NCI-H1105 (cell line): ENCODE results near the gene BST1.

Experiments
- DNase-seq: peaks from one replicate; lab custom pipeline; 2025; lab: John Stamatoyannopoulos, UW

Gene BST1

DNA sequence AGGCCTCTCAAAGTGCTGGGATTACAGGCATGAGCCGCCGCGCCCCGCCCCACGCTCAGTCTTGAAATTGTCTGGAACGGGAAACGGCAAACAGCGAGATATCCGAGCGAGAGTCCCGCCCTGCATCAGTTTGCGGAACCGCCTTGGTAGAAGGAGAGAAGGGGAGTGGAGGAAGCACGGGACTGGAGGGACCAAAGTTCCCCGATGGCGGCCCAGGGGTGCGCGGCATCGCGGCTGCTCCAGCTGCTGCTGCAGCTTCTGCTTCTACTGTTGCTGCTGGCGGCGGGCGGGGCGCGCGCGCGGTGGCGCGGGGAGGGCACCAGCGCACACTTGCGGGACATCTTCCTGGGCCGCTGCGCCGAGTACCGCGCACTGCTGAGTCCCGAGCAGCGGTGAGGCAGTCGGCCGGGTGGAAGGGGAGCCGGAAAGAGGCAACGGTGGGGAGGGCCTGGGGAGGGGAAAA is at the start of gene BST1:
TSS of gene BST1 (plus strand) at position 125 of the 463 bp plus-strand sequence. CDS start at position 205, 80 bp downstream.
- DNase-seq = no peak

DNA sequence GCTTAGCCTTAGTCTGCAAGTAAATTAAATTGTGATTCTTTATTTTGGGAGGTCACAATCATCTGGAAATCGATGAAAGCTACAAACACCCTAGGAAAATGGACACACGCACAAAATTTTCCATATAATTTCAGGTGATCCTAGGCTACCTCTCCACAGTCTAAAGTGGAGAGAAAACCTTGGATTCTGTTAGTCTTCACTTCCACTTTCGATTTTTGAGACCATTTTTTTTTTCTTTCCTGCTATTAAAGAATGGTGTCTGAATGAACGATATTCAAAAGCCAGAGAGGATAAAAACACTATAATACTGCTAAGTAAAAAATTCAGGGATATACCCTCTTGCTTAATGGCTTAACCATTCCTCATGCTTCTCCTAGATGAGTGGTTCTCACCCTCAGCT is 49.4 kb upstream of the BST1 start:
- no peak for DNase-seq

DNA sequence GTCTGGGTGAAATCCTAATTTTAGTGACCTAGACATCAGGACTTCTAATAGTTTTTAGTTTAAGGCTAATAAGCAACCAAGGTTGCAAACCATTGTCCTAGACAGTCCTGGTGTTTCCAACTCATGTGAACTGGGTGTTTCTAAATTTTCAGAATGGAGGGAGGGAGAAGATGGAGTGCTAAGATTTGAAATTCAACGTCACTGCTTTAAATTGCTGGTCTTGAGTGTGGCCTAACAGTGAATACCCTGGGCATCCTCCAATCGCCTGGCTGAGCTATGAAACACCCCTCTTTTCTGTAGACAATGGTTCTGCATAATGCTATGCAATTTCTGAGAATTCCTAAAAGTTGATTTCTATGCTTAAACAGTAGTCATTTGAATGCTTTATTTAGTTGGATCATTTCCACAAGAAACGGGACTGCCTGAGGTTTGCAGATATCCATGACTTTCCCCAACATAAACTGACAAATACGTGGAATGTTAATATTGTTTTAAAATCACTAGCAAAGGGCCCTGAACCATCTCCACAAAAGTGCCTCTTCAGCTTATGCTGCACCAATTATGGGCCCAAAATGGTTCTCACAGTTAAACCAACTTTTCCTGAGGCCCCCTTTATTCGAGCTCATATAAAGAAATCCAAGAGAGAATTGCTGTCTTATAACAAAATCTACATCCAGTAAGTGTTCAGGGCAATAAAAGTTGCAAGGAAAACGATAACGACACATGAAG is 48.8 kb upstream of the BST1 start:
- DNase-seq = peak; percentile 7

DNA sequence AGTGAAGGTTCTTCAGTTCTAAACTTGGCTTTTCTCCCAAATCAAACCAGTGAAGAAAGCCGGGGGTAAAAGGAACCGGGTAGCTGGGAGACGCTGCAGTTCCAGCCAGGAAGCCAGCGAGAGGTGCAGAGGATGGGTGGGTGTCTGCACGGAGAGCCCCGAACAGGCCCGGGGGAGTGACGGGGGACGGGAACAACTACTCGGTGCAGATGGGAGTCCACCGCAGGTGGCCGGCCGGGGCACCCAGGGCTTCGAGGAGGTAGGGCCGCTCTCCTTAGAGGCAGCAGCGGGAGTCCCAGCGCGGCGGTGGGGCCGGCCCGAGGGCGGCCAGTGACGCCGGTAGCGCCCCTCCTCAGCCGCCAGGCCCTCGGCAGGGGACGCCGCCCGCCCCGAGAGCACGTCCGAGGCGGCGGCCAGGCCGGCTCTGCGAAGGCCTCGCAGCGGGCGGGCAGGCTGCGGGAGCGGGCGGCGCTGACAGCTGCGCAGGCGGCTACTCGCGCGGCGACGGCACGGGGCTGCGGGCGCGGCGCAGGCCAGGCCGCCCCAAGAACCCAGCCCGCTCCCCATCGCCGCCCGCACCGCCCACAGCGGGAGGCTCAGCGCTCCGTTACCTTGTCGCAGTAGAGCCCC is 48.2 kb upstream of the BST1 start:
- DNase-seq = peak; percentile 15

GRCh38 chr4:15655223-15656037 is 47.4 kb upstream of the BST1 start, which contains the start of gene FBXL5:
Gene FBXL5, minus strand, starts transcription at chr4:15655357. Its CDS starts 70 bp downstream, at chr4:15655287.
- DNase-seq = peak; percentile 58

GRCh38 chr4:15656038-15656470 is 46.8 kb upstream of the BST1 start:
- peak; percentile 53 for DNase-seq

GRCh38 chr4:15657366-15657765 is 45.5 kb upstream of the BST1 start:
- DNase-seq = no peak

GRCh38 chr4:15658136-15658770 is 44.6 kb upstream of the BST1 start:
- no peak for DNase-seq

DNA sequence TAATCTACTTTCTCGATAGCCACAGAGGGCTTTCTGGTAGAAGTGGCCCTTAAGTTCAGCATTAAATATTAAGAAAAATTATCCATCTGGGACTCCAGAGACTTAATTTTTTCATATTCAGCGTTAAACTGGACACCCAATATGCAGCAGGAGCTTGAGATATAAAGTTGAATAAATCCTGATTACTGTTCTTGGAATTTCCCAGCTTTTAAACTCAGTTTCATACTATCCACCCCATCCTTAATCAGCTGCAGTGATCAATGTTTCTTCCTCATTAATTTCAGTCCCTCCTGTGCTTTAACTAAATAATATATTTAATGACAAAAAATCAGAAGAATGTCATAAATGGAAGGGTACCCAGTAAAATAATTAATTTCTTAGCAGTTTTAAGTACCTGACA is 44.1 kb upstream of the BST1 start:
- no peak for DNase-seq

GRCh38 chr4:15659768-15660570 is 42.9 kb upstream of the BST1 start:
- no peak for DNase-seq

GRCh38 chr4:15665753-15666365 is 37.0 kb upstream of the BST1 start:
- DNase-seq = no peak

DNA sequence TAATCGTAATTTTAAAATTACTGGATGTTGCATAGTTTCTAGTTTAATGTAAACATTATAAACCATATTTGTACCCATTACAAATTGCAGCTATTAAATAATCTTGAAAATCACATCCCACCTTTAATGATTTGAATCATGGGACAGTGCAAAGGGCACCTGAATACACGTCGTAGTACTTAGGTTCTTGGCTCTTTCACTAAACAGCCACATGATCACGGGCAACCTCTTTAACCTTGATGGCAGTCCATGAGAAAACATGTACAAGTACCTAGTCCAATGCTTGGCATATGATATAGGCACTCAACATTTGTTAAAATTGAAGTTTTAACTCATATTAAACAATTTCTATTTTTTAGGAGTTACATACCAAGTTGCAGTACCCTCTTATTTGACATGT is 35.9 kb upstream of the BST1 start:
- no peak for DNase-seq

GRCh38 chr4:15668566-15669435 is 34.1 kb upstream of the BST1 start:
- DNase-seq = no peak

GRCh38 chr4:15670576-15670975 is 32.3 kb upstream of the BST1 start:
- no peak for DNase-seq

GRCh38 chr4:15672101-15672500 is 30.8 kb upstream of the BST1 start:
- DNase-seq = no peak

GRCh38 chr4:15673337-15673736 is 29.5 kb upstream of the BST1 start:
- no peak for DNase-seq

GRCh38 chr4:15674046-15674445 is 28.8 kb upstream of the BST1 start:
- no peak for DNase-seq

GRCh38 chr4:15674926-15675325 is 27.9 kb upstream of the BST1 start:
- DNase-seq = no peak

DNA sequence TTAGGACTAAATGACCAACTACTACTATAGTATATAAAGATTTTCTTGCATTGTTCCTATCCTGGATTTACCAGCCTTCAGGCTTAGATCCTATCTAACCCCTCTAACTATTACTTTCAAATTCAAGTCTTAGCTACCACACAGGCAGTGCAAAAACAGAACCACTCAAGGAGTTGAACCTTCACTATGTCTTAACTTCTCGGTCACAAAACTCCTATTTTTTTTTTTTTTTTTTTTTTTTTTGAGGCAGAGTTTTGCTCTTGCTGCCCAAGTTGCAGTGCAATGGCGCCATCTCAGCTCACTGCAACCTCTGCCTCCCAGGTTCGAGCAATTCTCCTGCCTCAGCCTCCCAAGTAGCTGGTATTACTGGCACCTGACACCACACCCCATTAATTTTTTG is 27.5 kb upstream of the BST1 start:
- DNase-seq = no peak

GRCh38 chr4:15676039-15676438 is 26.8 kb upstream of the BST1 start:
- DNase-seq = no peak
